ENCODE data around the gene ZFP90.

Gene ZFP90

GRCh38 chr16:68563631-68564381 lies 24.7 kb downstream of the ZFP90 start:
- H3K27ac ChIP-seq, result no peak overlapping the region
- TF ChIP-seq, protein P1, sequence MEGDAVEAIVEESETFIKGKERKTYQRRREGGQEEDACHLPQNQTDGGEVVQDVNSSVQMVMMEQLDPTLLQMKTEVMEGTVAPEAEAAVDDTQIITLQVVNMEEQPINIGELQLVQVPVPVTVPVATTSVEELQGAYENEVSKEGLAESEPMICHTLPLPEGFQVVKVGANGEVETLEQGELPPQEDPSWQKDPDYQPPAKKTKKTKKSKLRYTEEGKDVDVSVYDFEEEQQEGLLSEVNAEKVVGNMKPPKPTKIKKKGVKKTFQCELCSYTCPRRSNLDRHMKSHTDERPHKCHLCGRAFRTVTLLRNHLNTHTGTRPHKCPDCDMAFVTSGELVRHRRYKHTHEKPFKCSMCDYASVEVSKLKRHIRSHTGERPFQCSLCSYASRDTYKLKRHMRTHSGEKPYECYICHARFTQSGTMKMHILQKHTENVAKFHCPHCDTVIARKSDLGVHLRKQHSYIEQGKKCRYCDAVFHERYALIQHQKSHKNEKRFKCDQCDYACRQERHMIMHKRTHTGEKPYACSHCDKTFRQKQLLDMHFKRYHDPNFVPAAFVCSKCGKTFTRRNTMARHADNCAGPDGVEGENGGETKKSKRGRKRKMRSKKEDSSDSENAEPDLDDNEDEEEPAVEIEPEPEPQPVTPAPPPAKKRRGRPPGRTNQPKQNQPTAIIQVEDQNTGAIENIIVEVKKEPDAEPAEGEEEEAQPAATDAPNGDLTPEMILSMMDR (conservative IDR thresholded peaks at IDR 0.05), result no peak

DNA sequence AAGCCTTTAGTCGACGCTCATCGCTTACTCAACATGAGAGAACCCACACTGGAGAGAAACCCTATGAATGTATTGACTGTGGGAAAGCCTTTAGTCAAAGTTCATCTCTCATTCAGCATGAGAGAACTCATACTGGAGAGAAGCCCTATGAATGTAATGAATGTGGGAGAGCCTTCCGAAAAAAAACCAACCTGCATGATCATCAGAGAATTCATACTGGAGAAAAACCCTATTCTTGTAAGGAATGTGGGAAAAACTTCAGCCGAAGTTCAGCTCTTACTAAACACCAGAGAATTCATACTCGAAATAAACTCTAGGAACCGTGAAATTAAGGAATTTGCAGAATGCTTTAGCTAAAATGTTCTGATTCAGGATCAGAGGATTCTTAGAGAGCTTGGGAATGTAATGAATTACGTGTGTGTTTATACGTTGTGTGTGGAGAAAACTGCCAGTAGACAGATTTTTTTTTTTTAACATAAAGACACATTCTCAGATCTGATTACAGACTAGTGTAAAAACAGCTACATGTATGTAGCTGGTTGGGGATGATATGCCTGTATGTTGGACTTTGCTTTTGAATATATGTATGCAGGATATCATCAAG lies 25.4 kb downstream of the ZFP90 start:
- H3K27ac ChIP-seq, result no peak overlapping the region
- TF ChIP-seq, protein P1 (conservative IDR thresholded peaks at IDR 0.05), result no peak

GRCh38 chr16:68574479-68574878 lies 35.4 kb downstream of the ZFP90 start:
- TF ChIP-seq, protein P1 (conservative IDR thresholded peaks at IDR 0.05), result no peak
- H3K27ac ChIP-seq, result no peak overlapping the region

- no peak overlapping the region for H3K27ac ChIP-seq
- TF ChIP-seq, protein P1 (conservative IDR thresholded peaks at IDR 0.05), result no peak
These were observed 36.0 kb downstream of the ZFP90 start for GRCh38 chr16:68575082-68575481.

DNA sequence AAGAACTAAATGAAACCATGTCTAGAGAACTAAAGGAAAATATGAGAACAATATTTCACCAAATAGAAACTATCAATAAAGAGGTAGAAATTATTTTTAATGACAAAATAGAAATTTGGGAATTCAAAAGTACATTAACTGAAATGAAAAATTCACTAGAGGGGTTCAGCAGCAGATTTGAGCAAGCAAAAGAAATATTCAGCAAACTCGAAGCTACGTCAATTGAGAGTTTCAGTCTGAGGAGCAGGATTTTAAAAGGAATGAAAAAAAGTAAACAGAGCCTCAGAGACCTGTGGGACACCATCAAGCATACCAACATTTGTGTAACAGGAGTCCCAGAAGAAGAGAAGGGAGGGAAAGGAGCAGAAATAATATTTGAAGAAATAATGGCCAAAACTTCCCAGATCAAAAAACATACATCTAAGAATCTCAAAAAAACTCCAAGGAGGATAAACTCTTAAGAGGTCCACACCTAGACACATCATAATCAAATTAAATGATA lies 38.3 kb downstream of the ZFP90 start:
- TF ChIP-seq, protein P1 (conservative IDR thresholded peaks at IDR 0.05), result no peak
- no peak overlapping the region for H3K27ac ChIP-seq

DNA sequence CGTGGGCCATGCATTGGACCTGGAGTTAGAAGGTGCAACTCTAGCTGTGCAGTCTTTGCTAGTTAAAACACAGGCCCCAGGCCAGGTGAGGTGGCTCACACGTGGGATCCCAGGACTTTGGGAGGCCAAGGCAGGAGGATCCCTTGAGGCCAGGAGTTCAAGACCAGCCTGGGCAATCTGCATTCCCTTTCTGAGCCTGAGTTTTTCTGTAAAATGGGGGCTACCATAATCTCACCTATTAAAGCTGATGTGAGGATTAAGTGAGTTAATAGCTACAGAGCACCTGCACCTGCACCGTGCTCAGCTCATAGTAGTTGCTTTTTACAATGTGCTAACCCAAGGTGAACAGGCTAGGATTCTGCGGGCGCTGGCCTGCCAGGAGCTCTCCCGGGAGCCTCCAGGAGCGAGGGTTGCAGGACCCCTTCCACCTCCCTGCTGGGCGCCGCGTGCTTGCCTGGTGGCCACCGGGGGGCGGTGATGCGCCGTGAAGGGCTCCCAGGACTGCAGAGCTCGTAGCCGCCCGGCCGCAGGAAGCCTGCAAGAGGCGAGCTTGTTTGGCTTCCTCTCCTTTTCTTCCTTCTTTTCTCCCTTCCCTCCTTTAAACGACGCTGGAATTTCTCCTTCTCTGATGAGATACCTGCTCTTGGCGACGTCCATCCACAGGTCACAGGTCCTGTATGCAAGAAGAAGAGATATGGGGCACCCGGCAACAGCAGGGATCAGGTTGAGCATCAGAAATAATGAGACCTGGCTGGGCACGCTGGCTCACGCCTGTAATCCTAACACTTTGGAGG lies 51.3 kb downstream of the ZFP90 start:
- no peak overlapping the region for H3K27ac ChIP-seq
- TF ChIP-seq, protein P1 (conservative IDR thresholded peaks at IDR 0.05), result peak; percentile 83
